SJCRH30 (cell line): Measurements from ENCODE around the gene CTNNBL1. TPM values are rescaled to one million over a fixed set of nuclear protein-coding genes. Genes with fewer than 3 reads are reported as not detected.

Experiments used
- DNase-seq, 2 experiments: peaks; one replicate each; pipeline ENCODE4 v3.0.0-alpha.2; 2015 to 2020
- H3K27ac ChIP-seq: fragments of 250-450 bp; sonication (Bioruptor Pico); 2 replicates; pipeline ENCODE4 v1.5.1; 2020; ENCODE audit warnings: mild to moderate bottlenecking, moderate library complexity
- H3K27me3 ChIP-seq: fragments of 250-450 bp; sonication (Bioruptor Pico); 2 replicates; pipeline ENCODE4 v1.5.1; 2020; ENCODE audit warnings: mild to moderate bottlenecking, moderate library complexity
- H3K36me3 ChIP-seq: fragments of 250-450 bp; sonication (Bioruptor Pico); 2 replicates; pipeline ENCODE4 v1.5.1; 2020; ENCODE audit warnings: mild to moderate bottlenecking, moderate library complexity
- H3K4me1 ChIP-seq: fragments of 250-450 bp; sonication (Bioruptor Pico); 2 replicates; pipeline ENCODE4 v1.5.1; 2020; ENCODE audit warnings: mild to moderate bottlenecking, moderate library complexity
- H3K4me3 ChIP-seq: fragments of 250-450 bp; sonication (Bioruptor Pico); 2 replicates; pipeline ENCODE4 v1.5.1; 2020; ENCODE audit warnings: mild to moderate bottlenecking, moderate library complexity
- H3K9me3 ChIP-seq: fragments of 250-450 bp; sonication (Bioruptor Pico); replicated peaks from 2 replicates; pipeline ENCODE4 v1.5.1; 2020; ENCODE audit warnings: mild to moderate bottlenecking, moderate library complexity
- total RNA-seq: library from RNA; depleted of rRNA; stranded (reverse); fragments of >200 nt; shearing (Covaris generic); gene quantifications from 2 replicates; pipeline ENCODE4 v1.2.3, GENCODE V29; 2014

Gene CTNNBL1
- total RNA-seq, 1 experiment from 2014 or later = 89.5 TPM

- no peak overlapping the region for H3K4me3 ChIP-seq
- no peak for DNase-seq
- no peaks in the 10 kb centered on the region for H3K27me3 ChIP-seq
- no peaks in the 10 kb centered on the region for H3K4me1 ChIP-seq
- H3K9me3 ChIP-seq = peaks cover 1% of the 10 kb centered on the region; the same call in 1 of the 2 replicates
- H3K27ac ChIP-seq = no peak overlapping the region
- H3K36me3 ChIP-seq = peaks cover 47% of the 10 kb centered on the region
Measured at GRCh38 chr20:37733416-37733815, 39.6 kb downstream of the CTNNBL1 start.

- Histone ChIP-seq H3K27ac (no peak overlapping the region), H3K9me3 (peaks cover 3% of the 10 kb centered on the region; the same call in 1 of the 2 replicates)
- no peak for DNase-seq
Measured at GRCh38 chr20:37734228-37734985, 40.6 kb downstream of the CTNNBL1 start.

GRCh38 chr20:37735541-37735940 lies 41.7 kb downstream of the CTNNBL1 start:
- H3K36me3 ChIP-seq = peaks cover 60% of the 10 kb centered on the region
- H3K4me1 ChIP-seq = peaks cover 2% of the 10 kb centered on the region; the same call in 1 of the 2 replicates
- no peak for DNase-seq
- peaks cover 3% of the 10 kb centered on the region; the same call in 1 of the 2 replicates for H3K9me3 ChIP-seq
- H3K27me3 ChIP-seq = no peaks in the 10 kb centered on the region
- H3K4me3 ChIP-seq = no peak overlapping the region
- H3K27ac ChIP-seq = no peak overlapping the region

More at GRCh38 chr20:37734228-37734985, 40.6 kb downstream of the CTNNBL1 start:
- Histone ChIP-seq H3K36me3 (peaks cover 55% of the 10 kb centered on the region), H3K4me3 (no peak overlapping the region), H3K27me3 (no peaks in the 10 kb centered on the region), H3K4me1 (no peaks in the 10 kb centered on the region)

GRCh38 chr20:37736132-37736531 lies 42.3 kb downstream of the CTNNBL1 start:
- H3K36me3 ChIP-seq = peaks cover 60% of the 10 kb centered on the region
- H3K27me3 ChIP-seq = no peaks in the 10 kb centered on the region
- peaks cover 8% of the 10 kb centered on the region for H3K4me1 ChIP-seq
- peaks cover 3% of the 10 kb centered on the region; the same call in 1 of the 2 replicates for H3K9me3 ChIP-seq
- no peak overlapping the region for H3K27ac ChIP-seq
- no peak for DNase-seq
- H3K4me3 ChIP-seq = no peak overlapping the region

- Histone ChIP-seq H3K36me3 (peaks cover 49% of the 10 kb centered on the region), H3K27ac (no peak overlapping the region), H3K27me3 (no peaks in the 10 kb centered on the region), H3K4me1 (peaks cover 26% of the 10 kb centered on the region), H3K9me3 (peaks cover 3% of the 10 kb centered on the region; the same call in 1 of the 2 replicates), H3K4me3 (no peak overlapping the region)
- DNase-seq = peak; percentile 59 to 73
Measured at GRCh38 chr20:37737826-37738420, 44.1 kb downstream of the CTNNBL1 start.

- peak in 1 of 2 experiments; percentile 31 for DNase-seq
- Histone ChIP-seq H3K4me3 (no peak overlapping the region), H3K27ac (peak overlapping the region; percentile 69), H3K4me1 (peaks cover 27% of the 10 kb centered on the region), H3K9me3 (peaks cover 3% of the 10 kb centered on the region; the same call in 1 of the 2 replicates), H3K27me3 (no peaks in the 10 kb centered on the region), H3K36me3 (peaks cover 45% of the 10 kb centered on the region)
Measured at GRCh38 chr20:37741055-37741454, 47.2 kb downstream of the CTNNBL1 start.

- peaks cover 42% of the 10 kb centered on the region for H3K36me3 ChIP-seq
- DNase-seq = peak in 1 of 2 experiments; percentile 56
- peaks cover 3% of the 10 kb centered on the region; the same call in 1 of the 2 replicates for H3K9me3 ChIP-seq
- H3K27me3 ChIP-seq = no peaks in the 10 kb centered on the region
- peak overlapping the region; percentile 69 for H3K27ac ChIP-seq
- H3K4me1 ChIP-seq = peaks cover 27% of the 10 kb centered on the region
- H3K4me3 ChIP-seq = no peak overlapping the region
Measured at GRCh38 chr20:37741570-37741969, 47.7 kb downstream of the CTNNBL1 start.

GRCh38 chr20:37742131-37742530 lies 48.3 kb downstream of the CTNNBL1 start:
- peak; percentile 58 to 89 for DNase-seq
- H3K4me1 ChIP-seq = peaks cover 27% of the 10 kb centered on the region
- H3K27ac ChIP-seq = peak overlapping the region; percentile 69
- peaks cover 36% of the 10 kb centered on the region for H3K36me3 ChIP-seq
- peaks cover 3% of the 10 kb centered on the region; the same call in 1 of the 2 replicates for H3K9me3 ChIP-seq
- H3K27me3 ChIP-seq = no peaks in the 10 kb centered on the region
- no peak overlapping the region for H3K4me3 ChIP-seq

- no peaks in the 10 kb centered on the region for H3K27me3 ChIP-seq
- H3K4me3 ChIP-seq = no peak overlapping the region
- H3K27ac ChIP-seq = no peak overlapping the region
- DNase-seq = no peak
- peaks cover 26% of the 10 kb centered on the region for H3K36me3 ChIP-seq
- H3K9me3 ChIP-seq = no peaks in the 10 kb centered on the region
- peaks cover 27% of the 10 kb centered on the region for H3K4me1 ChIP-seq
Measured at GRCh38 chr20:37744347-37744746, 50.5 kb downstream of the CTNNBL1 start.

GRCh38 chr20:37745553-37745952 lies 51.7 kb downstream of the CTNNBL1 start:
- H3K27me3 ChIP-seq = no peaks in the 10 kb centered on the region
- H3K4me1 ChIP-seq = peaks cover 25% of the 10 kb centered on the region
- no peaks in the 10 kb centered on the region for H3K9me3 ChIP-seq
- no peak overlapping the region for H3K27ac ChIP-seq
- DNase-seq = no peak
- H3K36me3 ChIP-seq = peaks cover 21% of the 10 kb centered on the region
- no peak overlapping the region for H3K4me3 ChIP-seq

- peaks cover 30% of the 10 kb centered on the region for H3K36me3 ChIP-seq
- H3K27me3 ChIP-seq = no peaks in the 10 kb centered on the region
- no peaks in the 10 kb centered on the region for H3K9me3 ChIP-seq
- no peak for DNase-seq
- H3K4me3 ChIP-seq = no peak overlapping the region
- peaks cover under 1% of the 10 kb centered on the region; the same call in 1 of the 2 replicates for H3K4me1 ChIP-seq
- H3K27ac ChIP-seq = no peak overlapping the region
Measured at GRCh38 chr20:37748015-37748414, 54.2 kb downstream of the CTNNBL1 start.

- Histone ChIP-seq H3K27me3 (no peaks in the 10 kb centered on the region), H3K27ac (no peak overlapping the region), H3K9me3 (no peaks in the 10 kb centered on the region), H3K36me3 (peaks cover 22% of the 10 kb centered on the region), H3K4me1 (no peaks in the 10 kb centered on the region), H3K4me3 (no peak overlapping the region)
- DNase-seq = no peak
Measured at GRCh38 chr20:37749218-37749617, 55.4 kb downstream of the CTNNBL1 start.

GRCh38 chr20:37749620-37750403 lies 56.0 kb downstream of the CTNNBL1 start:
- no peaks in the 10 kb centered on the region for H3K9me3 ChIP-seq
- peaks cover 22% of the 10 kb centered on the region for H3K36me3 ChIP-seq
- peak in 1 of 2 experiments; percentile 25 for DNase-seq
- no peaks in the 10 kb centered on the region for H3K27me3 ChIP-seq
- H3K27ac ChIP-seq = no peak overlapping the region
- H3K4me3 ChIP-seq = no peak overlapping the region
- H3K4me1 ChIP-seq = no peaks in the 10 kb centered on the region

- Histone ChIP-seq H3K36me3 (peaks cover 18% of the 10 kb centered on the region), H3K9me3 (no peaks in the 10 kb centered on the region), H3K27ac (no peak overlapping the region), H3K4me3 (no peak overlapping the region), H3K27me3 (no peaks in the 10 kb centered on the region), H3K4me1 (no peaks in the 10 kb centered on the region)
- peak in 1 of 2 experiments; percentile 41 for DNase-seq
Measured at GRCh38 chr20:37755665-37756064, 61.8 kb downstream of the CTNNBL1 start.
